HEK293 (cell line): Measurements from ENCODE around the gene CNTNAP4.

Source experiments
- CTCF ChIA-PET: fragments of 350-600 bp; formaldehyde crosslinking; extraction: SDS; loops from one replicate; lab custom pipeline; 2021; ENCODE audit warnings: antibody characterized with exemption; lab: Yijun Ruan, JAX
- POLR2A ChIA-PET: fragments of 300-600 bp; formaldehyde crosslinking; extraction: SDS; loops from one replicate; lab custom pipeline; 2020; ENCODE audit warnings: antibody characterized with exemption, inconsistent platforms; lab: Yijun Ruan, JAX
- H3K27ac ChIP-seq: fragments of 200-500 bp; sonication (Bioruptor generic); 2 replicates; pipeline ENCODE4 v1.5.1; 2014; ENCODE audit warnings: low read depth, low read length, control low read depth, inconsistent platforms; ENCODE audit errors: extremely low read depth
- H3K36me3 ChIP-seq, 2 experiments: fragments of 200-500 bp in 1 of 2; sonication (Bioruptor generic) in 1 of 2; 1 replicate in 1 of 2; 2 replicates in 1 of 2; pipeline ENCODE4 v1.5.1; 2014 to 2017; ENCODE audit warnings: inconsistent platforms in 2 of 2, low read length in 2 of 2; ENCODE audit not compliant: control insufficient read depth in 2 of 2, insufficient read depth in 1 of 2
- H3K4me1 ChIP-seq: fragments of 200-500 bp; sonication (Bioruptor generic); 2 replicates; pipeline ENCODE4 v1.5.1; 2014; ENCODE audit warnings: mild to moderate bottlenecking, low read length, inconsistent platforms; ENCODE audit not compliant: control insufficient read depth, insufficient read depth
- H3K4me3 ChIP-seq: 2 replicates; pipeline ENCODE4 v1.5.1; 2011; ENCODE audit warnings: low read depth, mild to moderate bottlenecking, control low read depth, low read length, moderate library complexity
- H3K9me3 ChIP-seq: fragments of 200-500 bp; sonication (Bioruptor generic); 2 replicates; pipeline ENCODE4 v1.5.1; 2014; ENCODE audit warnings: low read depth, low read length, inconsistent platforms; ENCODE audit not compliant: control insufficient read depth, insufficient read depth
- BCL11B ChIP-seq: fragments of 450-650 bp; formaldehyde crosslinking; IDR thresholded peaks from 2 replicates; pipeline ENCODE4 v1.5.1; 2016; ENCODE audit warnings: low read depth, missing biosample characterization, missing genetic modification characterization
- HIC1 ChIP-seq: fragments of 450-650 bp; formaldehyde crosslinking; IDR thresholded peaks from 2 replicates; pipeline ENCODE4 v1.5.1; 2016; ENCODE audit warnings: missing biosample characterization, missing genetic modification characterization
- PRDM1 ChIP-seq: fragments of 450-650 bp; formaldehyde crosslinking; IDR thresholded peaks from 2 replicates; pipeline ENCODE4; 2016; ENCODE audit warnings: missing biosample characterization, missing genetic modification characterization
- SP7 ChIP-seq: fragments of 450-650 bp; formaldehyde crosslinking; IDR thresholded peaks from 2 replicates; pipeline ENCODE4 v1.5.1; 2016; ENCODE audit warnings: missing biosample characterization, missing genetic modification characterization
- ZBTB20 ChIP-seq: fragments of 450-650 bp; formaldehyde crosslinking; IDR thresholded peaks from 2 replicates; pipeline ENCODE4 v1.5.1; 2016; ENCODE audit warnings: missing biosample characterization, missing genetic modification characterization
- ZBTB21 ChIP-seq: fragments of 450-650 bp; formaldehyde crosslinking; IDR thresholded peaks from 2 replicates; pipeline ENCODE4 v1.5.1; 2017; ENCODE audit warnings: missing biosample characterization, missing genetic modification characterization
- ZFP3 ChIP-seq: fragments of 450-650 bp; formaldehyde crosslinking; IDR thresholded peaks from 2 replicates; pipeline ENCODE4 v1.5.1; 2016; ENCODE audit warnings: low read depth, missing biosample characterization, missing genetic modification characterization
- ZFP37 ChIP-seq: fragments of 450-650 bp; formaldehyde crosslinking; IDR thresholded peaks from 2 replicates; pipeline ENCODE4 v1.5.1; 2016; ENCODE audit warnings: missing biosample characterization, missing genetic modification characterization
- ZNF391 ChIP-seq: fragments of 450-650 bp; formaldehyde crosslinking; IDR thresholded peaks from 2 replicates; pipeline ENCODE4 v1.5.1; 2016; ENCODE audit warnings: low read depth, missing biosample characterization, missing genetic modification characterization, borderline replicate concordance
- ZNF501 ChIP-seq: fragments of 450-650 bp; formaldehyde crosslinking; IDR thresholded peaks from 2 replicates; pipeline ENCODE4 v1.5.1; 2016; ENCODE audit warnings: missing biosample characterization, missing genetic modification characterization
- ZNF529 ChIP-seq: fragments of 450-650 bp; formaldehyde crosslinking; IDR thresholded peaks from 2 replicates; pipeline ENCODE4 v1.5.1; 2017; ENCODE audit warnings: missing genetic modification characterization, missing biosample characterization; ENCODE audit not compliant: insufficient replicate concordance
- ZNF596 ChIP-seq: fragments of 450-650 bp; IDR thresholded peaks from 2 replicates; pipeline ENCODE4 v1.5.0; 2018; ENCODE audit warnings: missing biosample characterization, mild to moderate bottlenecking, missing genetic modification characterization, moderate library complexity
- ZNF792 ChIP-seq: fragments of 450-650 bp; formaldehyde crosslinking; IDR thresholded peaks from 2 replicates; pipeline ENCODE4 v1.5.1; 2016; ENCODE audit warnings: missing biosample characterization, missing genetic modification characterization
- TF ChIP-seq, protein P1 (sequence below): fragments of 450-650 bp; formaldehyde crosslinking; IDR thresholded peaks from 2 replicates; pipeline ENCODE4 v1.5.1; 2016; ENCODE audit warnings: missing biosample characterization, missing genetic modification characterization
- TF ChIP-seq, protein P2 (sequence below): fragments of 450-650 bp; formaldehyde crosslinking; IDR thresholded peaks from 2 replicates; pipeline ENCODE4 v1.5.1; 2016; ENCODE audit warnings: missing biosample characterization, missing genetic modification characterization

CNTNAP4 gene

GRCh38 chr16:76527244-76527643 is 250.0 kb downstream of the CNTNAP4 start:
- H3K4me1 ChIP-seq: no peaks in the 10 kb centered on the region
- CTCF ChIA-PET: no interaction called here
- POLR2A ChIA-PET: no interaction called here
- H3K4me3 ChIP-seq: no peak overlapping the region
- TF ChIP-seq ZFP37 (tag by site-specific recombination) (no peak), PRDM1 (tag by site-specific recombination) (no peak), ZBTB20 (tag by site-specific recombination) (no peak), ZNF792 (tag by site-specific recombination) (no peak)
- no peaks in the 10 kb centered on the region for H3K36me3 ChIP-seq
- no peaks in the 10 kb centered on the region for H3K9me3 ChIP-seq
- no peak overlapping the region for H3K27ac ChIP-seq

- H3K27ac ChIP-seq: no peak overlapping the region
- no peaks in the 10 kb centered on the region for H3K9me3 ChIP-seq
- H3K36me3 ChIP-seq: no peaks in the 10 kb centered on the region
- ChIA-PET CTCF (no interaction called here), POLR2A (no interaction called here)
- H3K4me3 ChIP-seq: no peak overlapping the region
- TF ChIP-seq ZNF596 (tag by site-specific recombination) (no peak), BCL11B (tag by site-specific recombination) (no peak), ZNF391 (no peak)
- TF ChIP-seq, protein P1, sequence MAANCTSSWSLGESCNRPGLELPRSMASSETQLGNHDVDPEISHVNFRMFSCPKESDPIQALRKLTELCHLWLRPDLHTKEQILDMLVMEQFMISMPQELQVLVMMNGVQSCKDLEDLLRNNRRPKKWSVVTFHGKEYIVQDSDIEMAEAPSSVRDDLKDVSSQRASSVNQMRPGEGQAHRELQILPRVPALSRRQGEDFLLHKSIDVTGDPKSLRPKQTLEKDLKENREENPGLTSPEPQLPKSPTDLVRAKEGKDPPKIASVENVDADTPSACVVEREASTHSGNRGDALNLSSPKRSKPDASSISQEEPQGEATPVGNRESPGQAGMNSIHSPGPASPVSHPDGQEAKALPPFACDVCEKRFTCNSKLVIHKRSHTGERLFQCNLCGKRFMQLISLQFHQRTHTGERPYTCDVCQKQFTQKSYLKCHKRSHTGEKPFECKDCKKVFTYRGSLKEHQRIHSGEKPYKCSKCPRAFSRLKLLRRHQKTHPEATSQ: no peak
- TF ChIP-seq, all 188 proteins: peak for 0
- H3K4me1 ChIP-seq: no peaks in the 10 kb centered on the region
These were observed 251.9 kb downstream of the CNTNAP4 start for GRCh38 chr16:76529120-76529519.

- H3K36me3 ChIP-seq: no peaks in the 10 kb centered on the region
- ChIA-PET POLR2A (no interaction called here), CTCF (interaction anchor here (0.6 kb wide), 1 partner anchor 44 kb away, joined by 4 read pairs; no protein-coding TSS in a partner anchor)
- H3K27ac ChIP-seq: no peak overlapping the region
- H3K4me1 ChIP-seq: no peaks in the 10 kb centered on the region
- no peak overlapping the region for H3K4me3 ChIP-seq
- H3K9me3 ChIP-seq: no peaks in the 10 kb centered on the region
- TF ChIP-seq ZBTB21 (tag by site-specific recombination) (no peak), ZNF529 (tag by site-specific recombination) (no peak), SP7 (tag by site-specific recombination) (no peak), HIC1 (tag by site-specific recombination) (no peak), ZFP3 (tag by site-specific recombination) (no peak), ZNF501 (tag by site-specific recombination) (no peak)
- TF ChIP-seq, protein P2, sequence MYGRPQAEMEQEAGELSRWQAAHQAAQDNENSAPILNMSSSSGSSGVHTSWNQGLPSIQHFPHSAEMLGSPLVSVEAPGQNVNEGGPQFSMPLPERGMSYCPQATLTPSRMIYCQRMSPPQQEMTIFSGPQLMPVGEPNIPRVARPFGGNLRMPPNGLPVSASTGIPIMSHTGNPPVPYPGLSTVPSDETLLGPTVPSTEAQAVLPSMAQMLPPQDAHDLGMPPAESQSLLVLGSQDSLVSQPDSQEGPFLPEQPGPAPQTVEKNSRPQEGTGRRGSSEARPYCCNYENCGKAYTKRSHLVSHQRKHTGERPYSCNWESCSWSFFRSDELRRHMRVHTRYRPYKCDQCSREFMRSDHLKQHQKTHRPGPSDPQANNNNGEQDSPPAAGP (tag by site-specific recombination): no peak
These were observed 254.0 kb downstream of the CNTNAP4 start for GRCh38 chr16:76531236-76531635.
